ENCODE data around the gene PLCL1.

GRCh38 chr2:198084156-198084555 lies 279.8 kb downstream of the PLCL1 start:
- TF ChIP-seq, protein P1, sequence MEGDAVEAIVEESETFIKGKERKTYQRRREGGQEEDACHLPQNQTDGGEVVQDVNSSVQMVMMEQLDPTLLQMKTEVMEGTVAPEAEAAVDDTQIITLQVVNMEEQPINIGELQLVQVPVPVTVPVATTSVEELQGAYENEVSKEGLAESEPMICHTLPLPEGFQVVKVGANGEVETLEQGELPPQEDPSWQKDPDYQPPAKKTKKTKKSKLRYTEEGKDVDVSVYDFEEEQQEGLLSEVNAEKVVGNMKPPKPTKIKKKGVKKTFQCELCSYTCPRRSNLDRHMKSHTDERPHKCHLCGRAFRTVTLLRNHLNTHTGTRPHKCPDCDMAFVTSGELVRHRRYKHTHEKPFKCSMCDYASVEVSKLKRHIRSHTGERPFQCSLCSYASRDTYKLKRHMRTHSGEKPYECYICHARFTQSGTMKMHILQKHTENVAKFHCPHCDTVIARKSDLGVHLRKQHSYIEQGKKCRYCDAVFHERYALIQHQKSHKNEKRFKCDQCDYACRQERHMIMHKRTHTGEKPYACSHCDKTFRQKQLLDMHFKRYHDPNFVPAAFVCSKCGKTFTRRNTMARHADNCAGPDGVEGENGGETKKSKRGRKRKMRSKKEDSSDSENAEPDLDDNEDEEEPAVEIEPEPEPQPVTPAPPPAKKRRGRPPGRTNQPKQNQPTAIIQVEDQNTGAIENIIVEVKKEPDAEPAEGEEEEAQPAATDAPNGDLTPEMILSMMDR (IDR thresholded peaks at IDR 0.05): no peak
- no peak for TF ChIP-seq POLR2A (IDR thresholded peaks at IDR 0.05)

All from esophagus squamous epithelium (tissue), 4 donors.